Measurements from ENCODE around the gene ADGB. TPM values are rescaled to one million over a fixed set of nuclear protein-coding genes. Genes with fewer than 3 reads are reported as not detected.

Gene ADGB
- total and polyA plus RNA-seq, 9 of the 15 experiments (the other 6 are each of a cell fraction or from before 2014, with no cell fraction given), result not detected

- Histone ChIP-seq H3K9ac (ENCODE audit: insufficient read depth in 1 of 2, low read depth in 2 of 2, low read length in 2 of 2) (no peak overlapping the region), H3K9me1 (ENCODE audit: control insufficient read depth, insufficient read depth, low read length) (no peaks in the 10 kb centered on the region), H3K79me2 (ENCODE audit: control insufficient read depth, insufficient read depth, low read length) (no peaks in the 10 kb centered on the region), H3K4me2 (ENCODE audit: insufficient read depth, low read length) (no peak overlapping the region), H3K4me3 (no peak overlapping the region), H4K20me1 (replicated peaks; ENCODE audit: control insufficient read depth, insufficient read depth, low read length) (no peaks in the 10 kb centered on the region), H3K36me3 (ENCODE audit: control insufficient read depth, insufficient read depth, low read length) (no peaks in the 10 kb centered on the region), H3K27me3 (ENCODE audit: control insufficient read depth in 2 of 2, insufficient read depth in 2 of 2, low read length in 2 of 2) (peaks cover 0 to 3% of the 10 kb centered on the region in 2 experiments; a peak in 2 of 5 replicates), H2AFZ (ENCODE audit: low read depth, low read length) (no peak overlapping the region), H3K4me1 (replicated peaks in 1 of 2; ENCODE audit: control insufficient read depth in 2 of 2, insufficient read depth in 2 of 2, low read length in 2 of 2) (no peaks in the 10 kb centered on the region), H3K9me3 (replicated peaks; ENCODE audit: control insufficient read depth, insufficient read depth, low read depth, low read length) (no peaks in the 10 kb centered on the region), H3K27ac (ENCODE audit: extremely low read depth, low read depth, low read length) (no peak overlapping the region)
- no peak for FAIRE-seq
- no peak for TF ChIP-seq SREBF2 (CRISPR knock-in tag; IDR thresholded peaks at IDR 0.05)
- TF ChIP-seq HDAC6 (IDR thresholded peaks at IDR 0.05; ENCODE audit: low read depth, low read length), result no peak
- TF ChIP-seq RBM22 (IDR thresholded peaks at IDR 0.05; ENCODE audit: low read depth, low read length, poor library complexity, severe bottlenecking), result no peak
- no peak for TF ChIP-seq SMARCA5 (IDR thresholded peaks at IDR 0.05)
- TF ChIP-seq CC2D1A (IDR thresholded peaks at IDR 0.05), result no peak
- TF ChIP-seq POLR2B (IDR thresholded peaks at IDR 0.05; ENCODE audit: low read depth, partially characterized antibody), result no peak
- TF ChIP-seq ZBTB40 (IDR thresholded peaks at IDR 0.05), result no peak
- TF ChIP-seq ZBTB40 (CRISPR knock-in tag; IDR thresholded peaks at IDR 0.05), result no peak
- no peak for ATAC-seq
- intact Hi-C loops (cut with micrococcal nuclease), result no loop called here
- no peak for DNase-seq (ENCODE audit: extremely low read depth in 1 of 4, low spot score in 3 of 4)
- CTCF ChIA-PET (ENCODE audit: low intra/inter-chr PET ratio), result no interaction called here
- in situ Hi-C loops (cut with MboI), result no loop called here
- no TSS peak for BruUV-seq (replicated peaks)
- 4% methylated on average over 3 of the region's 3 CpGs for WGBS (ENCODE audit: insufficient coverage, low coverage, missing lambda C conversion rate)
- POLR2A ChIA-PET, result interaction anchor here (1.1 kb wide), 1 partner anchor 14 kb away, joined by 3 read pairs; no protein-coding TSS in a partner anchor
Observed at GRCh38 chr6:146679386-146679785, 80.6 kb downstream of the ADGB start.
